Measurements from ENCODE around the gene COL11A1.
"Not testable (repeated sequence)": the region's sequence is repeated elsewhere in the genome, so short reads cannot be mapped to it uniquely, and the experiment has no call there.

The COL11A1 gene

DNA sequence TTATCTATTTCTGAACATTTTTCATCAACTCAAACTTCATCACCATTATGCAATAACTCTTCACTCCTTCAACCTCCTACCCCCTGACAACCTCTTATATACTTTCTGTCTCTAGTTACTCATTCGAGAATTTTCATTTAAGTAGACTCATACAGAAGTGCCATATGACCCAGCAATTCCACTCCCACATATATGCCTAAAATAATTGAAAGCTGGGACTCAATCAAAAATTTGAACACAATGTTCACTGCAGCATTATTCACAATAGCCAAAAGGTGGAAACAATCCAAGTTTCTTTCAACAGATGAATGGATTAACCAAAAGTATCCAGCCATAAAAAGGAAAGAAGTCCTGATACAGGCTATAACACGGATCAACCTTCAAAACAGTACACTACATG is 24.1 kb downstream of the COL11A1 start:
- in situ Hi-C loops (cut with MboI; ENCODE audit: low sequenced_read_pairs) = no loop called here

DNA sequence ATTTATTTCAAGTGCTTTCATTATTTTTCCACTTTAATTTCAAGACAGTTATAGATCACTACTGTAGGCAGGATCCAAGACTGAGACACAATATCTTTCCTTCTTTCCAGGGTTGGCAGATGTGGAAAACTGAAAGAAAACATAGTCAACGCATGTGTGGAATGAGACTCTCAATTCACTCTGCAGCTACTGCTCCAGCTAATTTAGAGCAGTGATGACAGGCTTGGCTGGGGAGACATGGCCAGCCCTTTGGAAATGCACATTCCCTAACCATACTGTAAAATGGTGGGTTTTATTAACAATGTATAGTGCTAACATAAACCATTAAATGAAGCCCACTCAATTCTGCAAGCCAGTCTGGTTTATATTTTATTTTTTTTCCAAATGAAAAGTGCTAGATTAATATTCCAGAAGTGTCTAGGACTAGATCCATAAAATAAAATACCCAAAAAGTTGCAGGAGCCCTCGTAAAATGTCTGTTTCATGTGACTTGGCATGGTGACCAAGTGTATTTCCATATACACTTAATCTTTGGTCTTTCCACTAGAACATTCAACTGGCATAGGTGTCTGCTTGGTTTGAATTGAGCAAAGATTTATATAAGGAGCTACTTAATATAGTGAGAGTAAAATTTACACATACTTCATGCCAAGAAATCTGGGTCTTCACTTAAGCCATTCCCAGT is 32.9 kb downstream of the COL11A1 start:
- in situ Hi-C loops (cut with MboI; ENCODE audit: low sequenced_read_pairs) = no loop called here

DNA sequence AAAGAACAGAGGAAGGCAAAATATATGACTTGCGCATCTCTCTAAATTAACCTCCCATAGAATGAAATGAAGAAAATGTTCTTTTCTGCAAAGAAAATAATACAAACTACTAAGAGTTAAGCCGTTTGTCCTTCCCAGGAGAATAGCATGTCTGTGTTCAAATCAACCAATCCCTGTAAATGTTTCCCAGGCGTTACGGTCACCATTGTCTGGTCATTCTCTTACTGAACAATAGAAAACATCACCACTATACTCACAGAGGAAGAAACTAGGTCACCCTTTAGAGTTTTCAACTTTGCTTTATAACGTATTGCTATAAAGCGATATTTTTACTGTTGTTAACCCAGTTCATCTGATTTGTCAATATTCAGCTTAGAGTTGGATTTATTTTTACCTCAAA is 34.1 kb downstream of the COL11A1 start:
- in situ Hi-C loops (cut with MboI; ENCODE audit: low sequenced_read_pairs) = no loop called here

DNA sequence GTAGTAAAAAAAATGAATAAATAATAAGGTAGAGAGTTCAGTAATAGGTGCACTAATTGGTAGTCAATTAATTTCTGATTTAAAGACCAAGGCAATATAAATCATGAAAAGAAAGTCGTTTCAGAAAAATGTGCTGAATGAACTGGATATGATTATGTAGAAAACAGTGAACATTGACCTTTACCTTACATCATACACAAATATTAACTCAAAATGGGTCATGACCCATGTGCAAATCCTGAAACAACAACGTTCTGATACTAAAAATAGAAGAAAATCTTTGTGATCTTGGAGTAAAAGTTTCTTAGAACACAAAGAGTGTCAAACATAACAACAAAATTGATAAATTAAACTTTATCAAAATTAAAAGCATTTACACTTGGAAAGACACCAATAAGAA is 39.1 kb downstream of the COL11A1 start:
- in situ Hi-C loops (cut with MboI; ENCODE audit: low sequenced_read_pairs) = no loop called here

DNA sequence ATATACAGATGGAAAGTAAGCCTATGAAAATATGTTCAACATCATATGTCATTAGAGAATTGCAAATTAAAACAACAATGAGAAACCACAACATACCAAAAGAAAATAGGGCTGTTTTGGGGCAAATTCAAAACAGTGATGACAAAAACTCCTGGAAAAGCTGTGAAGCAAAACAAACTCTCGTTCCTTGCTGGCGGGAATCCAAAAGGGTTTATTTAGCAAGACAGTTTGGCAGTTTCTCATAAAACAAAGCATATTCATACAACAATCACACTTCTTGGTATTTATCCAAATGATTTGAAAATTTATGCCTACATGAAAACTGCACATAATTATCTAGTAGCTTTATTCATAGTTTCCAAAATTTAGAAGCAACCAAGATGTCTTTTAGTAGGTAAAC is 44.4 kb downstream of the COL11A1 start:
- in situ Hi-C loops (cut with MboI; ENCODE audit: low sequenced_read_pairs) = no loop called here

DNA sequence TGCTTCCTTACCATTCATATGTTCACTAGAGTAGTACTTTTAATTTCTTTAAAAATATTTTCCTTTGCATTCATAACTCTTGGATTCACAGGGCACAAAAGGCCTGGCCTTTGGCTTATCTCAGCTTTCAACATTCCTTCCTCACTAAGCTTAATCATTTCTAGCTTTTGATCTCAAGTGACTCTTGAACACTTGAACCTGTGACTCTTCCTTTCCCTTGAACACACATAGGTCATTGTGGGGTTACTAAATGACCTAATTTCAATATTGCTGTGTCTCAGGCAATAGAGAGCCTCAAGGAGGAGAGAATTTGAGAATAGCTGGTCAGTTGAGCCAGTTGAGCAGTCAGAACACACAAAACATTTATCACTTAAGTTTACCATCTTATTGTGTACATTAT is 49.9 kb downstream of the COL11A1 start:
- in situ Hi-C loops (cut with MboI; ENCODE audit: low sequenced_read_pairs) = no loop called here

DNA sequence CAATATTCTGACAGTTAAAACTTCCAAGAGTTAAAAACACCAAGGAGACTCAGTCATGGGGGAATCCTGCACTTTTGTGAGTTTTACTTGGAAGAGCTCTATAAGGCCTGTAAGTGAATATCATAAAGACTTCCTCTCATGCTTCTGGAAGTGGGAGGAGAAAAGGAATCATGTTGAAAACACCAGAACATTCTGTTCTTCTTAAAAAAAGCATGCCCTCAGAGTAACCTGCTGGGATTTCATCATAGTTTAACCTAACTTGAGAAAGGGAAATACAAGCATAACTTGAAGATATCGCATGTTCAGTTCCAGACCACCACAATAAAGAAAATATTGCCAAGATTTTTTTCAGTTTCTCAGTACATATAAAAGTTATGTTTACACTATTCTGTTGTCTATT is 51.9 kb downstream of the COL11A1 start:
- in situ Hi-C loops (cut with MboI; ENCODE audit: low sequenced_read_pairs) = no loop called here

DNA sequence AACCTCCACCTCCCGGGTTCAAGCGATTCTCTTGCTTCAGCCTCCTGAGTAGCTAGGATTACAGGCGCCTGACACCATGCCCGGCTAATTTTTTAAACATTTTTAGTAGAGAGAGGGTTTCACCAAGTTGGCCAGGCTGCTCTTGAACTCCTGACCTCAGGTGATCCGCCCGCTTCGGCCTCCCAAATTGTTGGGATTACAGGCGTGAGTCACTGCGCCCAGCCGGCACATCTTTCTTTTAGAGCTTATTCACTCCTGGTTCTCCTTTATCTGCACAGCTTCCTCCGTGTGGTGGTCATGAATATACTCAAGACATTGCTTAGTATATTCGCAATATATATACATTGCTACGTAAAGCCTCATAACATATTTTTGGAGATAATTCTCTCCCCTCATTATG is 80.2 kb downstream of the COL11A1 start:
- in situ Hi-C loops (cut with MboI; ENCODE audit: low sequenced_read_pairs) = not testable (repeated sequence)

DNA sequence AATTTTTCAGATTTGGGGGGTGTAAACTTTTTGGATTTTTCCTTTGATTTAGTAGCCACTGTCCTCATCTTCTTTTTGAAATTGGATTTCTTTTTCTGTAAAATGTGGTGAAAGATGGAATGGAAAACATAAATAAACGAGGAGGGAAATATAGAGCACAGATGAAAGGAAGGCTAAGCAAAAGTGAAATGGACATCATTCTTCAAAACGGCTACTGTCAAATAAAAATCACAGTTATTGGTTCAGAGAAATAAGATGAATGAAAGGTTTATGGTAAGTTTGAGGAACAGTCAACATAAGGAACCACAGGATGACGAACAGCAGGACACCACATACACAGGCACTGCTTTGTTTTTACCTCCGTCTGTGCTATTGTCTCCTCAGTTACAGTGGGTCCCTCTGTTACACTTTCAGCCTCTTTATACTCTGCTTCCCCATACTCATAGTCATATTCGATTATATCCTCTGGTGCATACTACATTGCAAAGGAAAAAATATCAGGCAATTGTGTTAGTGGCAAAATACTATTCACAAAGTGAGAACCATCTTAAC is 82.4 kb downstream of the COL11A1 start:
- in situ Hi-C loops (cut with MboI; ENCODE audit: low sequenced_read_pairs) = no loop called here

DNA sequence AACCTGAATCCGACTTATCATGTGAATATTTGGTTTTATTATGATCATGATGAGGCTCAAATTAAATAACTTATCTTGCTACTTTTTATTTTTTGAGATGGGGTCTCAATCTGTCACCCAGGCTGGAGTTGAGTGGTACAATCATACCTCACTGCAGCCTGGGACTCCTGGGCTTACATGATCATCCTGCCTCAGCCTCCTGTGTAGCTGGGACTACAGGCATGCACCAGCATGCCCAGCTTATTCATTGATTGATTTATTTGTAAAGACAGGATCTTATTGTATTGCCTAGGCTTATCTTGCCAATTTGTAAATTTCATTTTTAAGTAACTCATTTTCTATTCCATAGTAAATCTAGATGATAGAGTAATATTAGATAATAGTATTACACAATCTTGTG is 84.3 kb downstream of the COL11A1 start:
- in situ Hi-C loops (cut with MboI; ENCODE audit: low sequenced_read_pairs) = no loop called here

DNA sequence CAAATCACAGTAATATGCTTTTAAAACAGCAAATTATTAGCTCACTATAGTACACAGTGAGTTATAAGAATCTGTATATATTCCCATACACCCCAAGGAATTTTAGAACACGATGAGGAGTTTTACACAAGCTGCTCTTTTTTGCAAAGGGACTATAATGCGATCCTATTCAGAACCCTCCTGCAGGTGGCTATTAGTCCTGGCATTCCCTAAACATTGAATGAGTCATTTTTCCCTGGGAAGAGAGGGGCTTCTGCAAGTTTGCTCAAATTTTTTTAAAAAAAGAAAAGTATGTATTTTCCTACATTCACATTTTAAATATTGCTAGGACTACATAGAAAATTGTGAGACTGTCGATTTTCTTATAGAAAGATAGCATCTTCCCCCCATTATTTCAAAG is 106.3 kb downstream of the COL11A1 start:
- in situ Hi-C loops (cut with MboI; ENCODE audit: low sequenced_read_pairs) = no loop called here

DNA sequence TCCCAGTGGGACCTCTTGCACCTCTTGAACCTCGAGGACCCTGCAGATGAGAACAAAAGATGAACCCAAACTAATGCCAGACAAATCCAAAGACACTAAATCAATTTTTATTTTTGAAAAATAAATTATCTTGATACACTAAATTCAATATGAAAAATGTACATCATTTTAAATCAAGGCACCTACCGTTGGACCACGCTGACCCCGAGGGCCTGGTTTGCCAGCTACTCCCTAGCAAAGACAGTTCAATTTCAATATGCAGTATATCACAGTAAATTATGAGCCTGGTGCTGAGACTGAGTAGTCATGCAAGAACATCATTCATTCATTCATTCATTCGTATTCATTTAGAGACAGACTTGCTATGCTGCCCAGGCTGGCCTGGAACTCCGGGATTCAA is 129.4 kb downstream of the COL11A1 start:
- in situ Hi-C loops (cut with MboI; ENCODE audit: low sequenced_read_pairs) = no loop called here

DNA sequence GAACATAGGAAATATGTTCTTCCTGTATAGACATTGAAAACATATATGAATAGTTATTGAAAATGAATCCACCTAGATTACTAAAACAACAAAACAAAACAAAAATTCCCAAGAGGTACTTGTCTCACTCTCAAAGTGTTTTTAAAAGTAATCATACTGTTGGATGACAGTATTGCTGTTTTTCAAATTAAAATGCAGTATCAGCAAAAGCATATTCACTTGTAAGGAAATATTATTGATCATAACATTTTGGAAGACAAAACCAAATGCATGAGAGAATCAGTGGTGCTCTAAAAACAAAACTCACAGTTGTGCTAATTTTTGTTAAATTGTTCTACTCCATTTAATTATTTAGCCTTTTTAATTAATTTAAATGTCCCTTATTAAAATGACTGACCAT is 131.0 kb downstream of the COL11A1 start:
- in situ Hi-C loops (cut with MboI; ENCODE audit: low sequenced_read_pairs) = no loop called here

DNA sequence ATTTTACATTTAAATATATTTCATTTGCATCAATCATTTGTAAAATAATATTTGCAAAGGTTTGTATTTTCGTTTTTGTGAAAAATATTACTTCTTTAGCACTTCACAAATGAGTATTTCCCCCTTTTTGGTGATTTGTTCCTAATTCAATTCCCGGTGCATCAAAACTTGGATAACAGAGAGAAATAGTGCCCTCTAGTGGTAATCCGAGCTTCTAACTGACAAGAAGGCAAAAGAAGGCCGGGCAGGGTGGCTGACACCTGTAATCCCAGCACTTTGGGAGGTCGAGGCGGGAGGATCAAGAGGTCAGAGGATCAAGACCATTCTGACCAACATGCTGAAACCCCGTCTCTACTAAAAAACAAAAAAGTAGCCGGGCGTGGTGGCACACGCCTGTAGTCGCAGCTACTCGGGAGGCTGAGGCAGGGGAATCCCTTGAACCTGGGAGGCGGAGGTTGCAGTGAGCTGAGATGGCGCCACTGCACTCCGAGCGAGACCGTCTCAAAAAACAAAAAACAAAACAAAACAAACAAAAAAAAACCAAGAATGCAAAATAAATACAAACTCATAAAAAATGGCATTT is 137.7 kb downstream of the COL11A1 start:
- in situ Hi-C loops (cut with MboI; ENCODE audit: low sequenced_read_pairs) = no loop called here

DNA sequence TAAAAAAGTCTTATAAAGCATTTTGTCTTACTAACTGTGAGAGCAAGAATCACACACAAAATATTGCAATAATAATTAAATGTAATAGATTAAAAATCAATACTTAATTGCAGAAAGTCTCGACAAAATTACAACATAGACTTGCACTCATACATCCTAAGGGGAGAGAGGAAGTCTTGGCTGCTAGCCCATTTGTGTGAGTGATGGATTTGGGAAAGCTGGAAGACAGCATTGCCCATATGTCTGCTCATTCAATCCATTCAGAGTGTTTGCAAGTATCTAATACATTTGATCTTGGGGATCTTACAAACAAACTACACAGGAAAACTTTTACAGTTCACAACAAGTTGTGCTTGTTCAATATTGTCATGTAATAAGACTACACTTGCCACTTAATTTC is 140.5 kb downstream of the COL11A1 start:
- in situ Hi-C loops (cut with MboI; ENCODE audit: low sequenced_read_pairs) = no loop called here

DNA sequence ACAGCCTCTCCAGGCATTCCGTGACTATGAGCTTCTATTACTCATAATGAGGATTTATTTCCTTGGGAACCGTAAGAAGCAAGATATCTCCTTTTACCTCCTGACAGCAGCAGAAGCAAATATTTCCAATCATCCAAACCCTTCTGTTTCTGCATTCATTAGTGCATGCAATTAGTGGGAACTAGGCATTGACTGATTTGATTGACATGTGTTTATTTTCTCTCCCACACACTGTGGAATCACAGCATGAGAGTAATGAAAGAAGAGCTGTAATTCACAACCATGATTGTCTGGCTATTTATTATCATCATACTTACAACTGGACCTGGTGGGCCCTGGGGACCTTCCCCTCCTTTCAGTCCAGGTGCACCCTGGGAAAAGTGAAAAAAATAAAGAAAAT is 146.8 kb downstream of the COL11A1 start:
- in situ Hi-C loops (cut with MboI; ENCODE audit: low sequenced_read_pairs) = no loop called here

DNA sequence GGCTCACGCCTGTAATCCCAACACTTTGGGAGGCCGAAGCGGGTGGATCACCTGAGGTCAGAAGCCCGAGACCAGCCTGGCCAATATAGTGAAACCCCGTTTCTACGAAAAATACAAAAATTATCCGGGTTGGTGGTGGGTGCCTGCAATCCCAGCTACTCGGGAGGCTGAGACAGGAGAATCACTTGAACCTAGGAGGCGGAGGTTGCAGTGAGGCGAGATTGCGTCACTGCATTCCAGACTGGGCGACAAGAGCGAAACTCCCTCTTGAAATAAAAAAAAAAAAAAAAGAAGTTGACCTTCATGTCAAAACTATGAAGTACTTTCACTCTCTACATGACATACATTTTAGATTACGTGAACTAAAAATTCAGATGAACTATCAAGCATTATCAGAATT is 153.7 kb downstream of the COL11A1 start:
- in situ Hi-C loops (cut with MboI; ENCODE audit: low sequenced_read_pairs) = no loop called here

DNA sequence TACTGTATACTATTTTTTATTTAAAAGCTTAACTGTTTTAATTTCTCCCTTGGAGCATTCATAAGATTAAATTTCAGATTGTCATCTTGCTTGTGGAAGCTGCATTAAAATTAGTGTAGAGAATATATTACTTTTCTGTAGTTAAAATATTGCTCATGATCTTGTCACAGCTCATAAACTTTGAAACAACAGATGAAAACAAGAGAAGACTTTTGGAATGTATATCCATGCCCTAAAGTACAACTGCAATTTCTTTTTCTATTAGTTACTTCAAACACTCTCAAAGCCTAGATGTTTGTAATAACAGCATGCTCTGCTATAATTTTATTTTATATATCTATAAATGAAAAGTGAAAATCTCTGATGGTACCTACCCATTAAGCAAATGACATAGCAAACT is 155.9 kb downstream of the COL11A1 start:
- in situ Hi-C loops (cut with MboI; ENCODE audit: low sequenced_read_pairs) = no loop called here

DNA sequence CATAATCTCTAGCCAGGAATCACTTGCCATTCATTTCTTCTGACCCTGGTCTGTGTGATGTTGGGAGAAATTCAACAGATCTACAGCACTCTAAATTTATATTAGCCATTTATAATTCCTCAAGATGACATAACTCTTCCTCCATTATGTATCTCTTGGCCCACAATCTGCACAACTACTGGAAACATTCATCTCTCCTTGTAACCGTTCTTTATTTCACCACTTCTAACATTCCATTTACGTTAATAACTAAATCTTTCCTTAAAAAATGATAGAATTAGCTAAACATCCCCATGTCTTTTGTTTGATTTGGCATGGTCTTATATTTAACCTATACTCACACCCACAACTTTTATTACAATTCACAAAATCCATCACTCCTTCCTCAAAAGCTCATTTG is 166.0 kb downstream of the COL11A1 start:
- in situ Hi-C loops (cut with MboI; ENCODE audit: low sequenced_read_pairs) = no loop called here

DNA sequence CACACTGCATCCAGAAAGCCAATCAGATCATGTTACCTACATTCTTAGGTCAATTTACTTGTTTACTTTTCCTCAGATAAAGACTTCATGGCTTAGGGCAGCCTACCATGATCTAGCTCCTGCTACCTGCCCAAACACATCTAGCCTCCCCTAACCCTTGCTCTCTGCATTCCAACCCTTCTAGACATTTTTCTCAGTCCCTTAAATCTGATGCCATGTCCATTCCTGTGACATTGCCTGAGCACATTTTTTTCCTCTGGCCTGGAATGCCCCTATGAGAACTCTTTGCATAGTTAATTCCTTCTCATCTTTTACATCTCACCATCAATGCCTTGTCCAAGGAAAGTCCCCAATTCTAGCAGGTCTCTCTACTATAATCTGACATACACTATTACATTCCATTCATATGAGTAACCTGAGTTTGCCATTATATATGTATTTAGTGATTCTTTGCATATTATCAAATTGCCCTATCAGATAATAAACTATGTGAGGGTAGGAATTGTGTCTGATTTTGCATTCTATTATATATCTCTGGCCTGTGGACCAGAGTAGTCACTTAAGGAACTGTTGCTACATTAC is 166.9 kb downstream of the COL11A1 start:
- in situ Hi-C loops (cut with MboI; ENCODE audit: low sequenced_read_pairs) = no loop called here

DNA sequence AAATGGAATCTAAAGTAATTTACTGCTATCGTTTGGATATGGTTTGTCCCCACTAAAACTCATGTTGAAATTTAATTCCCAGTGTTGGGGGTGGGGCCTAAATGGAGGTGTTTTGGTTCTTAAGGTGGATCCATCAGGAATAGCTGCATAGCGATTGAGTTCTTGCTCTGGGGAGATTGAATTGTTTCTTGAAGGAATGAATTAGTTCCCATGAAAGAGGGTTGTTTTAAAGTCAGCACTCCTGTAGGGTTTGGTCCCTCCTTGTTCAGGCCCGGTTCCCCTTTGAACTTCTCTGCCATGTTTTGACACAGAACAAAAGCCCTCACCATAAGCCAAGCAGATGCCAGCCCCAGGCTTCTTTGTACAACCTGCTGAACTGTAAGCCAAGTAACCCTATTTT is 170.9 kb downstream of the COL11A1 start:
- in situ Hi-C loops (cut with MboI; ENCODE audit: low sequenced_read_pairs) = no loop called here

DNA sequence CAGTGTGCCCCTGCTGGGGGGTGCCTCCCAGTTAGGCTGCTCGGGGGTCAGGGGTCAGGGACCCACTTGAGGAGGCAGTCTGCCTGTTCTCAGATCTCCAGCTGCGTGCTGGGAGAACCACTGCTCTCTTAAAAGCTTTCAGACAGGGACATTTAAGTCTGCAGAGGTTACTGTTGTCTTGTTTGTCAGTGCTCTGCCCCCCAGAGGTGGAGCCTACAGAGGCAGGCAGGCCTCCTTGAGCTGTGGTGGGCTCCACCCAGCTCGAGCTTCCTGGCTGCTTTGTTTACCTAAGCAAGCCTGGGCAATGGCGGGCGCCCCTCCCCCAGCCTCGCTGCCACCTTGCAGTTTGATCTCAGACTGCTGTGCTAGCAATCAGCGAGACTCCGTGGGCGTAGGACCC is 175.0 kb downstream of the COL11A1 start:
- in situ Hi-C loops (cut with MboI; ENCODE audit: low sequenced_read_pairs) = not testable (repeated sequence)
